Osteoblast (primary cell): ENCODE measurements around the gene FRRS1L. TPM values are rescaled to one million over a fixed set of nuclear protein-coding genes. Genes with fewer than 3 reads are reported as not detected.
A peak's percentile ranks its signal among the peaks of the same experiment; 100 is the strongest.

Source experiments
- DNase-seq: peaks from one replicate; pipeline ENCODE4 v3.0.0; 2011; ENCODE audit warnings: low spot score, mixed read lengths; ENCODE audit not compliant: insufficient read length; ENCODE audit errors: missing footprints
- H2AFZ ChIP-seq: 2 replicates; pipeline ENCODE4 v1.6.0; 2011; ENCODE audit warnings: mild to moderate bottlenecking, low read length
- H3K27ac ChIP-seq: 2 replicates; pipeline ENCODE4 v1.5.1; 2011; ENCODE audit warnings: mild to moderate bottlenecking, low read depth, low read length, moderate library complexity
- H3K27me3 ChIP-seq: 2 replicates; pipeline ENCODE4 v1.6.0; 2012; ENCODE audit warnings: mild to moderate bottlenecking, control low read depth, inconsistent platforms, low read length, moderate library complexity; ENCODE audit not compliant: insufficient read depth
- H3K36me3 ChIP-seq: 2 replicates; pipeline ENCODE4 v1.5.1; 2011; ENCODE audit warnings: mild to moderate bottlenecking, low read length, control low read depth, moderate library complexity; ENCODE audit not compliant: insufficient read depth
- H3K4me1 ChIP-seq: 2 replicates; pipeline ENCODE4 v1.5.1; 2011; ENCODE audit warnings: mild to moderate bottlenecking, low read length, control low read depth, moderate library complexity; ENCODE audit not compliant: insufficient read depth
- H3K4me2 ChIP-seq: 2 replicates; pipeline ENCODE4 v1.6.0; 2011; ENCODE audit warnings: mild to moderate bottlenecking, low read length; ENCODE audit not compliant: insufficient read depth
- H3K4me3 ChIP-seq: fragments of 200-600 bp; sonication (generic); 3 replicates; pipeline ENCODE4 v1.5.1; 2012; ENCODE audit warnings: mild to moderate bottlenecking, low read length, inconsistent platforms; ENCODE audit not compliant: insufficient read depth
- H3K79me2 ChIP-seq: 2 replicates; pipeline ENCODE4 v1.6.0; 2012; ENCODE audit warnings: mild to moderate bottlenecking, low read length, control low read depth, inconsistent platforms; ENCODE audit not compliant: insufficient read depth
- H3K9me3 ChIP-seq: 2 replicates; pipeline ENCODE4 v1.5.1; 2011; ENCODE audit warnings: low read depth, low read length, control low read depth
- H4K20me1 ChIP-seq: 2 replicates; pipeline ENCODE4 v1.6.0; 2012; ENCODE audit warnings: mild to moderate bottlenecking, low read length, control low read depth; ENCODE audit not compliant: insufficient read depth
- CTCF ChIP-seq: IDR thresholded peaks from 2 replicates; pipeline ENCODE4 v1.5.1; 2011; ENCODE audit warnings: mild to moderate bottlenecking, low read depth, low read length, moderate library complexity; ENCODE audit errors: extremely low read depth
- total RNA-seq: library from RNA; depleted of rRNA; stranded (reverse); fragments of >200 nt; gene quantifications from 2 replicates; pipeline ENCODE4 v1.2.3, GENCODE V29; 2012

FRRS1L gene
- total RNA-seq, 1 donor, result 0.36 TPM

- Histone ChIP-seq H3K79me2 (peaks cover 76% of the 10 kb centered on the region), H3K4me2 (no peak overlapping the region), H3K27me3 (no peaks in the 10 kb centered on the region), H3K36me3 (peaks cover 22% of the 10 kb centered on the region), H3K4me3 (no peak overlapping the region), H2AFZ (no peak overlapping the region), H4K20me1 (peaks cover 48% of the 10 kb centered on the region), H3K4me1 (peaks cover 31% of the 10 kb centered on the region), H3K27ac (no peak overlapping the region), H3K9me3 (no peaks in the 10 kb centered on the region)
- DNase-seq, result no peak
- no peak for TF ChIP-seq CTCF
These were observed 71.7 kb downstream of the FRRS1L start for GRCh38 chr9:109095321-109095720.

GRCh38 chr9:109094268-109094667, 72.8 kb downstream of the FRRS1L start:
- Histone ChIP-seq H3K9me3 (no peaks in the 10 kb centered on the region), H3K4me2 (no peak overlapping the region), H3K27me3 (no peaks in the 10 kb centered on the region), H3K36me3 (peaks cover 15% of the 10 kb centered on the region), H4K20me1 (peaks cover 39% of the 10 kb centered on the region), H3K4me3 (no peak overlapping the region), H2AFZ (no peak overlapping the region), H3K4me1 (peaks cover 25% of the 10 kb centered on the region), H3K79me2 (peaks cover 68% of the 10 kb centered on the region), H3K27ac (no peak overlapping the region)
- DNase-seq, result no peak
- no peak for TF ChIP-seq CTCF

GRCh38 chr9:109092587-109092986, 74.5 kb downstream of the FRRS1L start:
- no peak overlapping the region for H2AFZ ChIP-seq
- no peak overlapping the region for H3K4me2 ChIP-seq
- TF ChIP-seq CTCF, result no peak
- H3K27ac ChIP-seq, result no peak overlapping the region
- DNase-seq, result no peak
- H3K27me3 ChIP-seq, result no peaks in the 10 kb centered on the region
- H3K9me3 ChIP-seq, result no peaks in the 10 kb centered on the region
- H3K36me3 ChIP-seq, result peaks cover 20% of the 10 kb centered on the region
- peaks cover 25% of the 10 kb centered on the region for H4K20me1 ChIP-seq
- peaks cover 8% of the 10 kb centered on the region for H3K4me1 ChIP-seq
- H3K79me2 ChIP-seq, result peaks cover 62% of the 10 kb centered on the region
- H3K4me3 ChIP-seq, result no peak overlapping the region

GRCh38 chr9:109092051-109092580, 74.9 kb downstream of the FRRS1L start:
- peaks cover 24% of the 10 kb centered on the region for H3K36me3 ChIP-seq
- peaks cover 7% of the 10 kb centered on the region for H3K4me1 ChIP-seq
- H3K27me3 ChIP-seq, result no peaks in the 10 kb centered on the region
- H3K4me3 ChIP-seq, result no peak overlapping the region
- H4K20me1 ChIP-seq, result peaks cover 23% of the 10 kb centered on the region
- H3K9me3 ChIP-seq, result no peaks in the 10 kb centered on the region
- H3K4me2 ChIP-seq, result no peak overlapping the region
- DNase-seq, result peak; percentile 3
- no peak overlapping the region for H2AFZ ChIP-seq
- TF ChIP-seq CTCF, result no peak
- H3K27ac ChIP-seq, result no peak overlapping the region
- H3K79me2 ChIP-seq, result peaks cover 59% of the 10 kb centered on the region
